ENCODE data around the gene ZNF536. TPM values are rescaled to one million over a fixed set of nuclear protein-coding genes. Genes with fewer than 3 reads are reported as not detected.

The ZNF536 gene
- total and polyA plus RNA-seq, 10 of the 15 experiments (the other 5 are each of a cell fraction or from before 2014, with no cell fraction given): not detected

GRCh38 chr19:30593975-30594745 is 222.0 kb downstream of the ZNF536 start:
- ChIA-PET CTCF (no interaction called here), RAD21 (ENCODE audit: unreplicated experiment) (no interaction called here), SMC1A (ENCODE audit: uncharacterized antibody, unreplicated experiment) (no interaction called here), POLR2A (no interaction called here)
- Histone ChIP-seq H3K27ac (ENCODE audit: control insufficient read depth, insufficient read depth) (no peak overlapping the region), H3K4me3 (no peak overlapping the region), H3K4me1 (ENCODE audit: control insufficient read depth, insufficient read depth, low read length) (no peaks in the 10 kb centered on the region), H3K36me3 (ENCODE audit: control insufficient read depth in 2 of 2, insufficient read depth in 2 of 2, low read length in 1 of 2) (no peaks in the 10 kb centered on the region), H3K79me2 (ENCODE audit: control insufficient read depth, insufficient read depth, low read length) (no peaks in the 10 kb centered on the region), H3K4me2 (ENCODE audit: control insufficient read depth, insufficient read depth) (no peak overlapping the region), H2AFZ (ENCODE audit: control insufficient read depth, low read depth, low read length) (no peak overlapping the region), H3K9ac (ENCODE audit: control insufficient read depth, insufficient read depth, low read length) (no peak overlapping the region), H3K9me3 (replicated peaks; ENCODE audit: control insufficient read depth, insufficient read depth, low read length) (no peaks in the 10 kb centered on the region), H3K27me3 (replicated peaks in 1 of 2; ENCODE audit: control insufficient read depth in 2 of 2, insufficient read depth in 2 of 2, low read length in 1 of 2) (no peaks in the 10 kb centered on the region), H4K20me1 (ENCODE audit: control insufficient read depth, insufficient read depth) (no peaks in the 10 kb centered on the region)
- intact Hi-C loops (cut with micrococcal nuclease; ENCODE audit: unreplicated experiment) (no loop called here), in situ Hi-C loops (cut with MboI) (no loop called here)
- BruUV-seq (replicated peaks): no TSS peak
- DNase-seq (ENCODE audit: low read depth, low spot score) (no peak), ATAC-seq (no peak), FAIRE-seq (no peak)
- TF ChIP-seq POLR2AphosphoS5 (IDR thresholded peaks at IDR 0.05; ENCODE audit: low read length) (no peak), PAX8 (IDR thresholded peaks at IDR 0.05) (no peak), IRF4 (IDR thresholded peaks at IDR 0.05; ENCODE audit: low read depth, low read length) (no peak), MEF2A (IDR thresholded peaks at IDR 0.05; ENCODE audit: insufficient read depth, low read depth, low read length) (no peak), ATF7 (IDR thresholded peaks at IDR 0.05; ENCODE audit: low read depth) (no peak), SRF (IDR thresholded peaks at IDR 0.05; ENCODE audit: low read depth in 2 of 2, low read length in 2 of 2) (no peak), JUNB (IDR thresholded peaks at IDR 0.05) (no peak), EZH2 (IDR thresholded peaks at IDR 0.05; ENCODE audit: borderline replicate concordance, control insufficient read depth, low read depth, low read length) (no peak), CHD2 (IDR thresholded peaks at IDR 0.05; ENCODE audit: borderline replicate concordance, low read depth, low read length) (no peak), EGR1 (IDR thresholded peaks at IDR 0.05; ENCODE audit: borderline replicate concordance in 1 of 2, low read depth in 2 of 2, low read length in 2 of 2) (no peak), MEF2B (IDR thresholded peaks at IDR 0.05; ENCODE audit: partially characterized antibody, poor library complexity, severe bottlenecking) (no peak), SUPT20H (IDR thresholded peaks at IDR 0.05; ENCODE audit: borderline replicate concordance, control insufficient read depth, low read depth, low read length) (no peak), TCF7 (IDR thresholded peaks at IDR 0.05; ENCODE audit: borderline replicate concordance) (no peak), HDGF (IDR thresholded peaks at IDR 0.05) (no peak), ATF3 (IDR thresholded peaks at IDR 0.05; ENCODE audit: borderline replicate concordance, extremely low read depth, low read depth, low read length) (no peak), YBX1 (IDR thresholded peaks at IDR 0.05) (no peak)
- WGBS (ENCODE audit: insufficient coverage, insufficient replicate concordance, low lambda C conversion rate, missing lambda C conversion rate): 4% methylated on average over 11 of the region's 11 CpGs
